B cell (primary cell): ENCODE measurements around the gene HOXC9. TPM values are rescaled to one million over a fixed set of nuclear protein-coding genes. Genes with fewer than 3 reads are reported as not detected.

Experiments
- ATAC-seq: fragments of 200-7000 bp; cut with Tn5 transposase; one replicate; pipeline ENCODE4 v1.10.0; 2021; ENCODE audit warnings: low read depth, mild to moderate bottlenecking, moderate number of reproducible peaks, moderate library complexity
- CTCF ChIA-PET: fragments of 350-600 bp; sonication (Branson Sonifier 250); formaldehyde crosslinking; loops from one replicate; lab custom pipeline; 2021; ENCODE audit warnings: antibody characterized with exemption, inconsistent platforms; lab: Charles Lee
- POLR2A ChIA-PET: fragments of 350-600 bp; sonication (Branson Sonifier 250); formaldehyde crosslinking; loops from one replicate; lab custom pipeline; 2021; ENCODE audit warnings: antibody characterized with exemption; lab: Charles Lee
- DNase-seq: peaks from one replicate; pipeline ENCODE4 v3.0.0; 2013
- H2AFZ ChIP-seq: 2 replicates; pipeline ENCODE4 v1.6.1; 2012; ENCODE audit warnings: mild to moderate bottlenecking, low read depth, low read length; ENCODE audit not compliant: insufficient read depth, poor library complexity, severe bottlenecking
- H3K27ac ChIP-seq, 2 donors: 1 replicate in 1 of 2; 2 replicates in 1 of 2; pipeline ENCODE4 v1.5.1; 2012 to 2013; ENCODE audit warnings: low read length in 2 of 2, mild to moderate bottlenecking in 2 of 2, moderate library complexity in 1 of 2
- H3K27me3 ChIP-seq, 4 experiments: fragments of 200-600 bp in 1 of 4; sonication (generic) in 1 of 4; replicated peaks in 1 of 4; 1 replicate in 2 of 4; 2 replicates in 2 of 4; pipeline versions ENCODE4 v1.6.1 to v1.7.0; 2013 to 2016; ENCODE audit warnings: low read length in 3 of 4, mild to moderate bottlenecking in 2 of 4, mixed read lengths in 1 of 4, moderate library complexity in 1 of 4; ENCODE audit not compliant: insufficient read depth in 4 of 4, control insufficient read depth in 3 of 4; ENCODE audit errors: control extremely low read depth in 1 of 4
- H3K36me3 ChIP-seq, 2 experiments: replicated peaks in 1 of 2; 1 replicate in 1 of 2; 2 replicates in 1 of 2; pipeline versions ENCODE4 v1.6.1 to v1.7.1; 2013; ENCODE audit warnings: low read length in 1 of 2; ENCODE audit not compliant: insufficient read depth in 2 of 2, control insufficient read depth in 1 of 2; ENCODE audit errors: control extremely low read depth in 1 of 2, extremely low read depth in 1 of 2
- H3K4me1 ChIP-seq, 2 donors: fragments of 200-600 bp in 1 of 2; sonication (generic) in 1 of 2; 1 replicate in 1 of 2; 2 replicates in 1 of 2; pipeline versions ENCODE4 v1.5.1 to v1.6.1; 2013 to 2017; ENCODE audit warnings: low read length in 2 of 2; ENCODE audit not compliant: control insufficient read depth in 2 of 2, insufficient read depth in 2 of 2
- H3K4me2 ChIP-seq: replicated peaks from 2 replicates; pipeline ENCODE3; 2012; ENCODE audit warnings: mild to moderate bottlenecking, low read depth, low read length; ENCODE audit not compliant: poor library complexity, severe bottlenecking
- H3K4me3 ChIP-seq, 5 experiments: fragments of 200-600 bp in 1 of 5; sonication (generic) in 1 of 5; 1 replicate in 3 of 5; 2 replicates in 2 of 5; pipeline versions ENCODE4 v1.5.1 to v1.7.0; 2011 to 2016; ENCODE audit warnings: low read length in 4 of 5, mild to moderate bottlenecking in 4 of 5, low read depth in 2 of 5, control low read depth in 1 of 5, moderate library complexity in 1 of 5; ENCODE audit not compliant: insufficient read depth in 1 of 5; ENCODE audit errors: control extremely low read depth in 1 of 5, extremely low read depth in 1 of 5
- H3K79me2 ChIP-seq: fragments of 200-600 bp; sonication (generic); one replicate; pipeline ENCODE4 v1.6.0; 2016; ENCODE audit warnings: low read length; ENCODE audit not compliant: control insufficient read depth, insufficient read depth
- H3K9ac ChIP-seq: fragments of 200-600 bp; sonication (generic); 2 replicates; pipeline ENCODE4 v1.6.1; 2017; ENCODE audit warnings: mild to moderate bottlenecking, low read length, moderate library complexity
- H3K9me3 ChIP-seq, 3 donors: one replicate each; pipeline versions ENCODE4 v1.6.1 to v1.7.1; 2013; ENCODE audit warnings: low read length in 2 of 3; ENCODE audit not compliant: control insufficient read depth in 2 of 3, insufficient read depth in 1 of 3; ENCODE audit errors: control extremely low read depth in 1 of 3
- H4K20me1 ChIP-seq: 2 replicates; pipeline ENCODE4 v1.6.0; 2012; ENCODE audit warnings: mild to moderate bottlenecking, low read length; ENCODE audit not compliant: insufficient read depth, control insufficient read depth, poor library complexity, severe bottlenecking
- H3K27ac Mint-ChIP-seq: one replicate; pipeline ENCODE4 v1.8.0; 2021; ENCODE audit warnings: mixed read lengths
- H3K27me3 Mint-ChIP-seq: one replicate; pipeline ENCODE4 v1.8.0; 2021; ENCODE audit warnings: mixed read lengths
- H3K4me1 Mint-ChIP-seq: one replicate; pipeline ENCODE4 v1.8.0; 2021; ENCODE audit warnings: mixed read lengths
- H3K4me3 Mint-ChIP-seq: one replicate; pipeline ENCODE4 v1.8.0; 2021; ENCODE audit warnings: mixed read lengths
- H3K9me3 Mint-ChIP-seq: one replicate; pipeline ENCODE4 v1.8.0; 2022; ENCODE audit warnings: mixed read lengths; ENCODE audit not compliant: insufficient read depth
- CTCF ChIP-seq: fragments of 200-600 bp; IDR thresholded peaks from one replicate; pipeline ENCODE4 v1.8.0; 2022; ENCODE audit warnings: antibody characterized with exemption, mild to moderate bottlenecking
- EZH2 ChIP-seq: IDR thresholded peaks from 2 replicates; pipeline ENCODE4 v1.6.1; 2012; ENCODE audit warnings: borderline replicate concordance, low read depth, mild to moderate bottlenecking, moderate library complexity, low read length; ENCODE audit not compliant: insufficient read depth, poor library complexity, severe bottlenecking
- WGBS: methylation state at CpG from one replicate; pipeline ENCODE4 v1.1.5; 2013; ENCODE audit warnings: missing lambda C conversion rate; ENCODE audit not compliant: insufficient coverage; 5-methylcytosine and 5-hydroxymethylcytosine counted together
- intact Hi-C: fragments of 100-400 bp; cut with micrococcal nuclease; formaldehyde crosslinking; loops from one replicate; pipeline ENCODE4 v1.10.0; 2022
- polyA plus RNA-seq: library from polyadenylated mRNA; depleted of rRNA; stranded (reverse); fragments of >200 nt; gene quantifications from 2 replicates; pipeline ENCODE4 v1.2.3, GENCODE V29; 2012
- total RNA-seq, 2 donors: library from RNA; stranded (reverse); fragments of 120-200 nt in 1 of 2; gene quantifications; 1 replicate in 1 of 2; 2 replicates in 1 of 2; pipeline versions ENCODE4 v1.2.3 to v1.2.4, GENCODE V29; 2013 to 2022

The HOXC9 gene
- total and polyA plus RNA-seq, 2 donors (not counting 1 experiment from before 2014, with no cell fraction given): not detected

- WGBS: 6% methylated on average over 47 of the region's 47 CpGs
- Mint-ChIP-seq H3K27me3 (peaks cover 68% of the 10 kb centered on the region), H3K9me3 (no peaks in the 10 kb centered on the region), H3K27ac (no peak overlapping the region), H3K4me1 (peaks cover 12% of the 10 kb centered on the region), H3K4me3 (no peak overlapping the region)
- ChIA-PET CTCF (interaction anchor here (1.1 to 1.8 kb wide), 2 partner anchors 9 to 256 kb away, joined by 3 to 7 read pairs; no protein-coding TSS in a partner anchor), POLR2A (no interaction called here)
- no peak for ATAC-seq
- Histone ChIP-seq H3K79me2 (no peaks in the 10 kb centered on the region), H3K9me3 (peaks cover 0 to 75% (median 11%) of the 10 kb centered on the region in 3 donors), H3K4me3 (no peak overlapping the region), H3K4me2 (no peak overlapping the region), H4K20me1 (no peaks in the 10 kb centered on the region), H3K4me1 (peaks cover 8 to 47% of the 10 kb centered on the region in 2 donors), H3K27ac (no peak overlapping the region), H3K36me3 (no peaks in the 10 kb centered on the region), H3K27me3 (peaks cover 0 to 98% (median 81%) of the 10 kb centered on the region in 4 experiments), H3K9ac (no peak overlapping the region), H2AFZ (peak overlapping the region; percentile 20)
- intact Hi-C loops: loop anchor here (2.0 to 5.0 kb wide), 3 partner anchors 23 to 61 kb away; partner anchors contain the start of gene HOTAIR
- DNase-seq: peak; percentile 51
- no peak for TF ChIP-seq CTCF
- no peak for TF ChIP-seq EZH2
Observed at GRCh38 chr12:53951577-53952334, 48.2 kb upstream of the HOXC9 start.

- H3K4me1 Mint-ChIP-seq: peaks cover 17% of the 10 kb centered on the region
- no peaks in the 10 kb centered on the region for H4K20me1 ChIP-seq
- intact Hi-C loops: loop anchor here (2.0 to 5.0 kb wide), 3 partner anchors 22 to 60 kb away; partner anchors contain the start of gene HOTAIR
- no peak for TF ChIP-seq CTCF
- no peak for TF ChIP-seq EZH2
- DNase-seq (no peak), ATAC-seq (no peak)
- H2AFZ ChIP-seq: no peak overlapping the region
- no peak overlapping the region for H3K27ac ChIP-seq
- H3K4me1 ChIP-seq: peaks cover 14 to 52% of the 10 kb centered on the region in 2 donors
- no peak overlapping the region for H3K4me3 Mint-ChIP-seq
- H3K27me3 Mint-ChIP-seq: peaks cover 69% of the 10 kb centered on the region
- no peak overlapping the region for H3K4me2 ChIP-seq
- H3K9me3 Mint-ChIP-seq: no peaks in the 10 kb centered on the region
- H3K9ac ChIP-seq: no peak overlapping the region
- H3K79me2 ChIP-seq: no peaks in the 10 kb centered on the region
- WGBS: 14% methylated on average over 3 of the region's 13 CpGs
- peaks cover 0 to 98% (median 83%) of the 10 kb centered on the region in 4 experiments for H3K27me3 ChIP-seq
- peak overlapping the region; percentile 10 for H3K27ac Mint-ChIP-seq
- no peak overlapping the region for H3K4me3 ChIP-seq
- ChIA-PET CTCF (interaction anchor here (1.8 kb wide), 1 partner anchor 256 kb away, joined by 7 read pairs; no protein-coding TSS in a partner anchor), POLR2A (no interaction called here)
- H3K9me3 ChIP-seq: peaks cover 0 to 80% (median 11%) of the 10 kb centered on the region in 3 donors
- H3K36me3 ChIP-seq: no peaks in the 10 kb centered on the region
Observed at GRCh38 chr12:53952335-53952694, 47.6 kb upstream of the HOXC9 start.
